ENCODE measurements around the gene OR4K14.
"Not testable (repeated sequence)": the region's sequence is repeated elsewhere in the genome, so short reads cannot be mapped to it uniquely, and the experiment has no call there.

OR4K14 gene

GRCh38 chr14:20019257-20019865, at the start of gene OR4K14:
Gene OR4K14 (minus strand): TSS chr14:20019307. CDS start chr14:20015193, 4,114 bp downstream.
- no peak for DNase-seq (ENCODE audit: low read depth in 2 of 2)

- DNase-seq (ENCODE audit: low read depth in 2 of 2), result no peak
Observed at GRCh38 chr14:20059745-20060144, 40.6 kb upstream of the OR4K14 start, which contains the start of gene OR4L1. Gene OR4L1 (plus strand): TSS chr14:20060045. CDS start chr14:20060045, 0 bp downstream.

- no peak for DNase-seq (ENCODE audit: low read depth in 2 of 2)
Observed at GRCh38 chr14:20048202-20048601, 29.1 kb upstream of the OR4K14 start.

- DNase-seq (ENCODE audit: low read depth in 2 of 2), result no peak
Observed at GRCh38 chr14:20044243-20044642, 25.1 kb upstream of the OR4K14 start.

GRCh38 chr14:20035938-20036337, 16.8 kb upstream of the OR4K14 start, which contains the start of gene OR4K13:
Gene OR4K13 (minus strand): TSS chr14:20036038. CDS start chr14:20034758, 1,280 bp downstream.
- DNase-seq (ENCODE audit: low read depth in 2 of 2), result no peak

GRCh38 chr14:20035449-20035848, 16.3 kb upstream of the OR4K14 start:
- no peak for DNase-seq (ENCODE audit: low read depth in 2 of 2)

GRCh38 chr14:20031058-20031457, 12.0 kb upstream of the OR4K14 start:
- DNase-seq (ENCODE audit: low read depth in 2 of 2), result no peak

- DNase-seq (ENCODE audit: low read depth in 2 of 2), result no peak
Observed at GRCh38 chr14:20008156-20008555, 11.0 kb downstream of the OR4K14 start.

GRCh38 chr14:20002319-20002718, 16.8 kb downstream of the OR4K14 start:
- DNase-seq (ENCODE audit: low read depth in 2 of 2), result no peak

- no peak for DNase-seq (ENCODE audit: low read depth in 2 of 2)
Observed at GRCh38 chr14:20001863-20002262, 17.2 kb downstream of the OR4K14 start, which contains the start of gene OR4Q2. Gene OR4Q2 (plus strand): TSS chr14:20002163.

- DNase-seq (ENCODE audit: low read depth in 2 of 2), result no peak
Observed at GRCh38 chr14:19993438-19993837, 25.7 kb downstream of the OR4K14 start.

- DNase-seq (ENCODE audit: low read depth in 2 of 2), result no peak
Observed at GRCh38 chr14:19975291-19975690, 43.8 kb downstream of the OR4K14 start, which contains the start of gene OR4K15. Gene OR4K15 (plus strand): TSS chr14:19975591. CDS start chr14:19975591, 0 bp downstream.

- no peak for DNase-seq (ENCODE audit: low read depth in 2 of 2)
Observed at GRCh38 chr14:19974844-19975243, 44.3 kb downstream of the OR4K14 start.

- not testable (repeated sequence) for DNase-seq (ENCODE audit: low read depth in 2 of 2)
Observed at GRCh38 chr14:19969735-19970134, 49.4 kb downstream of the OR4K14 start.

Measured in activated CD4-positive, alpha-beta T cell treated with anti-CD3 and anti-CD28 coated beads for 24 hours (primary cell).